Measurements from ENCODE around the gene MZT2A.
"Not testable (repeated sequence)": the region's sequence is repeated elsewhere in the genome, so short reads cannot be mapped to it uniquely, and the experiment has no call there.

- not testable (repeated sequence) for TF ChIP-seq USF2 (CRISPR knock-in tag; IDR thresholded peaks at IDR 0.05); NR3C1 (CRISPR knock-in tag; conservative IDR thresholded peaks at IDR 0.05; ENCODE audit: low read depth); ZNF416 (CRISPR knock-in tag; IDR thresholded peaks at IDR 0.05); ATF3 (CRISPR knock-in tag; conservative IDR thresholded peaks at IDR 0.05); CTCF (IDR thresholded peaks at IDR 0.05); TCF7 (CRISPR knock-in tag; IDR thresholded peaks at IDR 0.05; ENCODE audit: low read depth); ZNF138 (CRISPR knock-in tag; conservative IDR thresholded peaks at IDR 0.05); E2F1 (CRISPR knock-in tag; IDR thresholded peaks at IDR 0.05)
Observed at GRCh38 chr2:131473266-131473665, 18.9 kb downstream of the MZT2A start.
